COR-L47 (cell line): ENCODE results near the gene TLL2.

Source experiments
- DNase-seq: peaks from one replicate; lab custom pipeline; 2025; lab: John Stamatoyannopoulos, UW

The TLL2 gene

DNA sequence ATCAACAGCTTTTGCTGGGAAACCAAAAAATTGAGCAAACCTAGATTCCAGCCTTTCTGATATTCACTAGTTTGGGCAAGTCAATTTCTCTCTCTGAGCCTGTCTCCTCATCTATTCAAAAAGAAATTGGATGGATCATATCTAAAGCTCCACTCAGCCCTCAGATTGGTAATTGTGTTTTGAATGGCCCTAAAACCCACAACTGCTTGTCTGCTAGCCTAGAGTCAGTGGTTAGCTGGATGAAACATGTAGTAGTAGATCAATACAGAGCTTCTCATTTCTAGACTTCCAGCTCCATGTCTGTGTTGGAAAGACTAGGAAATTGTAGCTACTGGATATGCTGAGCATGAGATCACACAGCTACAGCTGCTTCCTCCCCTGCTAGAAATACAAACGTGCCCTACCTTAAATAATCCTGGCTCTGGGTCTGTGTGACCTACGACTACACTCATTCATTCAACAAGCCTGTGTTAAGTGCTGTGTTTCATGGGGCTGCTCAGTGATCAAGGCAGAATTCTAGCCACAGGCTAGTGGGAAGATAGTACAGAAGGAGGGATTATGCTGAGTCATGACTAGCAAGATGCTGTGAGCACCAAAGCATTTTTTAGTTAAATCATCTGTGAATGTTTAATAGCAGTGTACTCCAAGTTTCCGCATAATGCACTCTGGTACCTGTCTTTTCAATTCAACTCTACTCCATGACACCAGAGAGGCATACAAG is 193.8 kb downstream of the TLL2 start:
- no peak for DNase-seq

DNA sequence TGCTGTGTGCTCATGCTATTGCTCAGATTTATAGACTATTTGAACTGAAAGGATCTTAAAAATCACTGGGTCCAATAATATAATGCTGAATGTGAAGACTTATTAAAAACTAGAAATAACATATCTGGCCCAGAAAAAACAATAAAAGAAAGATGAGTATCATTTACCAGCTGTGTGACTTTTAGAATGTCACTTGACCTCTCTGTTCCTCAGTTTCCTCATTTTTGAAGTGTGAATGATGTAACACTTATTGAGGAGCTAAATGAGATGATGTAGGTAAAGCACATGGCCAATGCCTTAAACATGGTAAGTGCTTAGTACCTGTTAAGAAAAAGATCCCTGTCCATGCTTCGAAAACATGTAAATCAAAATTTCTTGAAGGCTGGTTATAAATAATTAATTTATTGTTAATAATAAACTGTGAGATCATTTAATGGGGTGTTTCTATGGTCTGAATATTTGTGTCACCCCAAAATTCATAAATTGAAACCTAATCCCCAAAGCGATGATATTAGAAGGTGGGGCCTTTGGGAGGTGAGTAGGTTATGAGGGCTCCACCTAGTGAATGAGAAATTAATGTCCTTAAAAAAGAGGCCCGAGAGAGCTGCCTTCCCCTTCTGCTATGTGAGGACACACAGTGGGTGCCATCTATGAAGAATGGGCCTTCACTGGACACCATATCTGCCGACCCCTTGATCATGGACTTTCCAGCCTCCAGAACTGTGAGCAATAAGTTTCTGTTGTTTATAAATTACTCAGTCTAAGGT is 196.5 kb downstream of the TLL2 start:
- DNase-seq, result no peak
